ENCODE data around the gene OVOL1.

The OVOL1 gene

GRCh38 chr11:65782816-65783228 lies 4.0 kb upstream of the OVOL1 start:
- TF ChIP-seq, protein P1, sequence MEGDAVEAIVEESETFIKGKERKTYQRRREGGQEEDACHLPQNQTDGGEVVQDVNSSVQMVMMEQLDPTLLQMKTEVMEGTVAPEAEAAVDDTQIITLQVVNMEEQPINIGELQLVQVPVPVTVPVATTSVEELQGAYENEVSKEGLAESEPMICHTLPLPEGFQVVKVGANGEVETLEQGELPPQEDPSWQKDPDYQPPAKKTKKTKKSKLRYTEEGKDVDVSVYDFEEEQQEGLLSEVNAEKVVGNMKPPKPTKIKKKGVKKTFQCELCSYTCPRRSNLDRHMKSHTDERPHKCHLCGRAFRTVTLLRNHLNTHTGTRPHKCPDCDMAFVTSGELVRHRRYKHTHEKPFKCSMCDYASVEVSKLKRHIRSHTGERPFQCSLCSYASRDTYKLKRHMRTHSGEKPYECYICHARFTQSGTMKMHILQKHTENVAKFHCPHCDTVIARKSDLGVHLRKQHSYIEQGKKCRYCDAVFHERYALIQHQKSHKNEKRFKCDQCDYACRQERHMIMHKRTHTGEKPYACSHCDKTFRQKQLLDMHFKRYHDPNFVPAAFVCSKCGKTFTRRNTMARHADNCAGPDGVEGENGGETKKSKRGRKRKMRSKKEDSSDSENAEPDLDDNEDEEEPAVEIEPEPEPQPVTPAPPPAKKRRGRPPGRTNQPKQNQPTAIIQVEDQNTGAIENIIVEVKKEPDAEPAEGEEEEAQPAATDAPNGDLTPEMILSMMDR (IDR thresholded peaks at IDR 0.05; ENCODE audit: extremely low read depth, missing control alignments), result no peak
- DNase-seq (ENCODE audit: low spot score), result no peak

GRCh38 chr11:65785319-65786007 lies 1.4 kb upstream of the OVOL1 start:
- no peak for DNase-seq (ENCODE audit: low spot score)
- TF ChIP-seq, protein P1 (IDR thresholded peaks at IDR 0.05; ENCODE audit: extremely low read depth, missing control alignments), result no peak

GRCh38 chr11:65786008-65786785 lies 666 bp upstream of the OVOL1 start:
- DNase-seq (ENCODE audit: low spot score), result peak; percentile 60
- TF ChIP-seq, protein P1 (IDR thresholded peaks at IDR 0.05; ENCODE audit: extremely low read depth, missing control alignments), result no peak

GRCh38 chr11:65787649-65788622 lies 1.1 kb downstream of the OVOL1 start:
- TF ChIP-seq, protein P1 (IDR thresholded peaks at IDR 0.05; ENCODE audit: extremely low read depth, missing control alignments), result no peak
- DNase-seq (ENCODE audit: low spot score), result peak; percentile 69

- TF ChIP-seq, protein P1 (IDR thresholded peaks at IDR 0.05; ENCODE audit: extremely low read depth, missing control alignments), result no peak
- DNase-seq (ENCODE audit: low spot score), result no peak
These were observed 2.0 kb downstream of the OVOL1 start for GRCh38 chr11:65788821-65789220.

GRCh38 chr11:65789230-65790103 lies 2.6 kb downstream of the OVOL1 start:
- TF ChIP-seq, protein P1 (IDR thresholded peaks at IDR 0.05; ENCODE audit: extremely low read depth, missing control alignments), result no peak
- DNase-seq (ENCODE audit: low spot score), result no peak

All from GM20000 (cell line).